GM18498 (cell line): ENCODE measurements around the gene UBE2R2.
"Not testable (repeated sequence)": the region's sequence is repeated elsewhere in the genome, so short reads cannot be mapped to it uniquely, and the experiment has no call there.

Source experiments
- ATAC-seq: cut with Tn5 transposase; IDR thresholded peaks from one replicate; pipeline ENCODE4 v1.9.1; 2021; ENCODE audit warnings: mild to moderate bottlenecking, moderate library complexity; ENCODE audit not compliant: unreplicated experiment

Gene UBE2R2

DNA sequence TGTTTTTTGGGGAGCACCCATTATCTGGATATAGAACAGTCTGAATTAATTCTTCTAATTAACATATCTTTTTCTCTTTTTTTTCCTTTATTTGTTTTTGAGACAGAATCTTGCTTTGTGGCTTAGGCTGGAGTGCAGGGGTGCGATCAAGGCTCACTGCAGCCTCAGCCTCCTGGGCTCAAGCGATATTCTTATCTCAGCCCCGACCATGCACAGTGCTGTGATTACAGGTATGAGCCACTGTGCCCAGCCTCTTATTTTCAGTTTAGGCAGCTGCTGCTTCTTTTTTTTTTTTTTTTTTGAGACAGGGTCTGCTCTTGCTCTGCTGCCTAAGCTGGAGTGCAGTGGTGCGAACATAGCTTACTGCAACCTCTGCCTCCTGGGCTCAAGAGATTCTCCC, 20.2 kb downstream of the UBE2R2 start:
- no peak for ATAC-seq

DNA sequence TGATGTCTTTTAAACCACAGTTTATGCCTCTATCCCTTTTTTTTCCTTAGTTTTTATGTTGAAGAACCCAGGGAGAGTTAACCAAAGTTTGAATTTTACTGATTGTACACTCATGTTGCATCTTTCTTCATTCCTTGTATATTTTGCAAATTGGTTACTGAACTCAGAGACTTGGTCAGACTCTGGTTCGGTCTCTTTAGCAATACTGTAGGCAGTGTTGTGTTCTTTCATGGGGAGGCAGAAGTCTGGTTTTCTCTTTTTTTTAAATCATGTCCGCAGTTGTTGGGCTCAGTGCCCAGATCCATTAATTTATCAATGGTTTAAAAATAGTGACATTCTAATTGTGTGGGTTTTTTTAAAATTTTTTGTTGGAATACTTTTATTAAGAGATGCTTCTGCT, 23.4 kb downstream of the UBE2R2 start:
- no peak for ATAC-seq

DNA sequence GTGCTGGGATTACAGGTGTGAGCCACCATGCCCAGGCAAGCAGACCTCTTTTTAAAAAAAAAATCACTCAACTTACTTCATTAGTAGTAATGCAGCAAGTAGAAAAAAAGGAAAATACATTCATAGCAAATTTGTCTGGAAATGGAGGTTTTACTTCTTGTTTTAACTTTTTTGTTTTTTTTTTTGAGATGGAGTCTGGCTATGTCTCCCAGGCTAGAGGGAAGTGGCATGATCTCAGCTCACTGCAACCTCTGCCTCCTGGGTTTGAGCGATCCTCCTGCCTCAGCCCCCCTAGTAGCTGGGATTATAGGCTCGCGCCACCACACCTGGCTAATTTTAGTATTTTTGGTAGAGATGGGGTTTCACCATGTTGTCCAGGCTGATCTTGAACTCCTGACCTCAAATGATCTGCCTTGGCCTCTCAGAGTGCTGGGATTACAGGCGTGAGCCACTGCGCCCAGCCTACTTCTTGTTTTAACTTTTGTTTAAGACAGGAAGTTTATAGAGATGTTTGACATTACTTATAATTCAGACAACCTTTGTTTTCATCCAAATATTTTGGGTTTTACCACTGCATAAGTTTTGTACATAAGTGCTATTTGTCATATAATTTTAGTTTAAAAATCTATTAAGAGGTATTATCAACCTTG, 26.5 kb downstream of the UBE2R2 start:
- no peak for ATAC-seq

DNA sequence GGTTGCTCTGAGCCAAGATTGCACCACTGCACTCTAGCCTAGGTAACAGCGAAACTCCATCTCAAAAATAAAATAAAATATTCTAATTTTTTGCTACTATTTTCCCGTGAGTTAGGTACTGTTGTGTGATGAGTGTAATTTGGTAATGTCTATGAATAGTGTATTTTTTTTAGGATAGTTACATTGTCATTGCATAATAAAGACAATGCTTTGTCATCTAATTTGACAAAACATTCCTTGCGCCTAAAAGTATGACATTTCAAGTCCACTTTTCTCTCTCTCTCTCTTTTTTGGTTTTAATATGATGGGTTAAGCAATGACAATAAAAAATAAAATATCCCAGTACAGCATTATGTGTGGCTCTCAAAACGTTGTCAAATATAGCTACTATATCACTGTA, 29.3 kb downstream of the UBE2R2 start:
- ATAC-seq = no peak

DNA sequence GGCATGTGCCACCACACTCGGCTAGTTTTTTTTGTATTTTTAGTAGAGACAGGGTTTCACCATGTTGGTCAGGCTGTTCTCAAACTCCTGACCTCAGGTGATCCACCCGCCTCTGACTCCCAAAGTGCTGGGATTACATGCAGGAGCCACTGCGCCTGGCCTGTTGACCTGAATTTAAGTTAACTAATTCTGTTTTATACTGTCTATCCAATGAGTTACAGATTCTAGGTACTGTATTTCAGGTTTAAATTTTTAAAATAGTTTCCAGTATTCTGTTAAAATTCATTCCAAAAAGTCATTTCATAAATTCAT, 30.9 kb downstream of the UBE2R2 start:
- ATAC-seq = not testable (repeated sequence)

GRCh38 chr9:33850267-33850629, 33.3 kb downstream of the UBE2R2 start:
- no peak for ATAC-seq

GRCh38 chr9:33850677-33851076, 33.7 kb downstream of the UBE2R2 start:
- ATAC-seq = no peak

GRCh38 chr9:33851301-33851700, 34.3 kb downstream of the UBE2R2 start:
- no peak for ATAC-seq

- ATAC-seq = no peak
Observed at GRCh38 chr9:33852216-33852826, 35.4 kb downstream of the UBE2R2 start.

GRCh38 chr9:33856247-33856646, 39.3 kb downstream of the UBE2R2 start:
- ATAC-seq = no peak

DNA sequence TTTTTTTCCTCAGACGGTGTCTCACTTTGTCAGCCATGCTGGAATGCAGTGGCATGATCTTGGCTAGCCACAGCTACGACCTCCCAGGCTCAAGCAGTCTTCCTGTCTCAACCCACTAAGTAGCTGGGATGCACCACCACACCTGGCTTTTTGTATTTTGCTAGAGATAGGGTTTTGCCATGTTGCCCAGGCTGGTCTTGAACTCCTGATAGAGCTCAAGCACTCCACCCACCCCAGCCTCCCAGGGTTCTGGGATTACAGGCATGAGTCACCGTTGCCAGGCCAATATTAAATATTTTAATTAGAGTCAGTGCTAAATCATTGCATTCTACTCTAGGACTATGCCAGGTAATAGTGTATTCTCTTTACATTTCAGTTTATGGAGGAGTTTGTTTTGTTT, 41.5 kb downstream of the UBE2R2 start:
- ATAC-seq = no peak

DNA sequence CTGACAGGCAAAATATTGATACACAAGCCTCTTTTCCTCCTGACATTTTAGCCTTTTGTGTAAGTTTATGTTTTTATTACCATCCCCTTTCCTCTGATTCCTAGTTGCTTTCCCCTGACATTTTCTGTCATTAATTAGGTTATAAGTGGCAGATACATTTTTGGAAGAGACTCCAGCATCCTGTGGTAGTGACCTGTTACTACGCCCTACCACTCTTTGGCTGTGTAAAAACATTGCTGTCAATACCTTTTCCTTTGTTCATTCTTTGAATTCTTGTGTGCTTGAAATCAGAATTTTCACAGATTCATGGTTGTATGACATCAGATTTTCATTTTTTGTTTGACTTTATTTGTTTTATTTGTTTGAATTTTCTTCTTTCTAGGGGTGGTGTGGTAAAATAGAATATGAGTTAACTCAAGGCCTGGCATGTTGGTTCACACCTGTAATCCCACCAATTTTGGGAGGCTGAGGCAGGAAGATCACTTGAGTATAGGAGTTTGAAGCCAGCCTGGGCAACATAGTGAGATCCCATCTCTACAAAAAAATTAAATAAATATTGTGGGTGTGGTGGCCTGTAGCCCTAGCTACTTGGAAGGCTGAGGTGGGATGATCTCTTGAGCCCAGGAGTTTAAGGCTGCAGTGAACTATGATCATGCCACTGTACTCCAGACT, 43.4 kb downstream of the UBE2R2 start:
- ATAC-seq = no peak

DNA sequence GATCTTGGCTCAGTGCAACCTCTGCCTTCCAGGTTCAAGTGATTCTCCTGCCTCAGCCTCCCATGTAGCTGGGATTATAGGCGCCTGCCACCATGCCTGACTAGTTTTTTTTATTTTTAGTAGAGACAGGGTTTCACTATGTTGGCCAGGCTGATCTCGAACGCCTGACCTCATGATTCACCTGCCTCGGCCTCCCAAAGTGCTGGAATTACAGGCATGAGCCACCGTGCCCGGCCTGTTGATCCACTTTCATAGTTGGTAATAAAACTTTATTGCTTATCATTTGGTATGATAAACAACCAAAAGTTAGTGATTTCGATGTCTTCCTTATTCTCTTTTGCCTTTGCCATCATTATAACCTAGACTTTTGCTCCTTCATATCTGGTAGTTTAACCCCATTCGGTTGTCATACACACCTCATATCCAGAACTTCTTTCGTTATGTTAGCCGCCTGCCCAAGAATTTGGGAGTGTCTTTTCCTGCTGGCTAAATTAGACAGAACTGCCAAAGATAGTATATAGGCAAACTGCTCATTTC, 45.0 kb downstream of the UBE2R2 start:
- no peak for ATAC-seq

DNA sequence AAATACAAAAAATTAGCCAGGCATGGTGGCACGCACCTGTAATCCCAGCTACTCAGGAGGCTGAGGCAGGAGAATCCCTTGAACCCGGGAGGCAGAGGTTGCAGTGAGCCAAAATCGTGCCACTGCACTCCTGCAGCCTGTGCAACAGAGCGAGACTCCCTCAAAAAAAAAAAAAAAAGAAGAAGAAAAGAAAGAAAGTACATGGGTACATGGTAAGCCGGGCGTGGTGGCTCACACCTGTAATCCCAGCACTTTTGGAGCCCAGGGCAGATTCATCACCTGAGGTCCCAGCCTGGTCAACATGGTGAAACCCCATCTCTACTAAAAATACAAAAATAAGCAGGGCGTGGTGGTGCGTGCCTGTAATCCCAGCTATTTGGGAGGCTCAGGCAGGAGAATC, 46.1 kb downstream of the UBE2R2 start:
- ATAC-seq = not testable (repeated sequence)

DNA sequence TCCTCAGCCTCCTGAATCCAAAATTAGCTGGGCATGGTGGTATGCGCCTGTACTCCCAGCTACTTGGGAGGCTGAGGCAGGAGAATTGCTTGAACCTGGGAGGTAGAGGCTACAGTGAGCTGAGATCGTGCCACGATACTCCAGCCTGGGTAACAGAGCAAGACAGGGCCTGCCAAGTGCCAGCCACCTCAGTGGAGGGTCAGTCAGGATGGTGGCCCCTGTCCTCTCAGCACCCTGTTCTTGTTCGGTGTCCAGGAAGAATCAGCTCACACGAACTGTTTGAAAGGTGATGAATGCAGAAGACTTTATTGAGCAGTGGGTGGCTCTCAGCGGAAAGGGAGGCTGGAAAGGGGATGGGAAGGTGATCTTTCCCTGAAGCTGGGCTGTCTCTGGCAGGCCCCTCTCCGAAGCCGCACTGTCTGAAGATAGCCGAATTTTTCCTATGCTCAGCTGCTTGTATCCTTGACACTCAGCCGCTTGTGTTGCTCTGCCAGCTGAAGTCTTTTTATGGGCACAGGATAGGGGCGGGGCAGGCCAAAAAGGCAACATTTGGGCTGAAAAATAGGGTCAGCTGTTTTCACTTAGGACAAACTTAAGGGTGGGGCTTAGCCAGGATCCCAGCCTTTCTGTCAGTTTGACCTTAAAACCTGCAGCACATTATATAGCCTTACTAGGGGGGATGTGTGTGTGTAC, 50.9 kb downstream of the UBE2R2 start:
- no peak for ATAC-seq

GRCh38 chr9:33868440-33868973, 51.5 kb downstream of the UBE2R2 start:
- no peak for ATAC-seq

DNA sequence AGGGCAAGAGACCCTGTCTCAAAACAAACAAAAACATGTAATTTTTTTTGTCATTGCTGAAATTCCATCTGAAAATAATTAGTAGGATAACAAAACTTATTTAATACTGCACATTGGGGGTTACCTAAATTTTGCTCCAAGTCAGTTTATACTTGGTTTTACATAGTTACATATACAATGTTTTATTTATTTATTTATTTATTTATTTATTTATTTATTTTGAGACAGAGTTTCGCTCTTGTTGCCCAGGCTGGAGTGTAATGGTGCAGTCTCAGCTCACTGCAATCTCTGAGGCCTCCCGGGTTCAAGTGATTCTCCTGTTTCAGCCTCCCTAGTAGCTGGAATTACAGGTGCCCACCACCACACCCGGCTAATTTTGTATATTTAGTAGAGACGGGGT, 52.3 kb downstream of the UBE2R2 start:
- not testable (repeated sequence) for ATAC-seq

DNA sequence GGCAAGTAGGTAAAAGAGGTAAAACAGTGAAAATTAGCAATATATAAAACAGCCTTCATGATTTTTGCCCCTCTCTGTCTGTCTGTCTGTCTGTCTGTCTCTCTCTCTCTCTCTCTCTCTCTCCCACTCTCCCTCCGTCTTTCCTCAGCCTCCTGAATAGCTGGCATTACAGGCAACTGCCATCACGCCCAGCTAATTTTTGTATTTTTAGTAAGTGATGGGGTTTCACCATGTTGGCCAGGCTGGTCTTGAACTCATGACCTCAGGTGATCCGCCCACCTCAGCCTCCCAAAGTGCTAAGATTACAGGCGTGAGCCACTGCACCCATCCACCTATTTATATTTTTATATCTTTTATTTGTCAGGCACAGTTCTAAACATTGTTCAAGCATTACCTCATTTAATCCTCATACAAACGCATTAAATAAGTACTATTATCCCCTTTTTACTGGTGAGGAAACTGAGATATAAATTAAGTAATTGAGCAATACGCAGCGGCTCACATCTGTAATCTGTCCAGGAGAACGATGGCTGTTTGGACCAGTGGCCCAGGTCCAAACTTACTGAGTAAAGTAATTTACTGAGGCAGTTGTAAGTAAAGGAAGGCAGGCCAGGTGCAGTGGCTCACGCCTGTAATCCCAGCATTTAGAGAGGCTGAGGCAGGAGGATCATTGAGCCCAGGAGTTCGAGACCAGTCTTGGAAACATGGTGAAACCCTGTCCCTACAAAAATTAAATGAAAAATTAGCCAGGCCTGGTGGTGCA, 60.9 kb downstream of the UBE2R2 start:
- no peak for ATAC-seq

- no peak for ATAC-seq
Observed at GRCh38 chr9:33878691-33879366, 61.9 kb downstream of the UBE2R2 start.
